Central memory CD8-positive, alpha-beta T cell (primary cell): Measurements from ENCODE around the gene MLLT10.

ENCODE experiments used
- ATAC-seq: fragments of 150-1000 bp; cut with Tn5 transposase; replicated peaks from 2 replicates; pipeline ENCODE4 v1.10.0; 2022; ENCODE audit warnings: mild to moderate bottlenecking, moderate FRiP score, moderate number of reproducible peaks; ENCODE audit not compliant: poor library complexity, severe bottlenecking; ENCODE audit errors: extremely low read depth
- DNase-seq, 2 donors: peaks; one replicate each; pipeline ENCODE4 v3.0.0; 2021; ENCODE audit warnings: low spot score in 2 of 2
- H3K27ac Mint-ChIP-seq: one replicate; pipeline ENCODE4 v1.8.0; 2022; ENCODE audit warnings: low read depth, mild to moderate bottlenecking, moderate library complexity, mixed read lengths
- H3K27me3 Mint-ChIP-seq: one replicate; pipeline ENCODE4 v1.8.0; 2022; ENCODE audit warnings: mixed read lengths
- H3K36me3 Mint-ChIP-seq: one replicate; pipeline ENCODE4 v1.8.0; 2022; ENCODE audit warnings: mild to moderate bottlenecking, moderate library complexity, mixed read lengths; ENCODE audit not compliant: insufficient read depth
- H3K4me1 Mint-ChIP-seq: one replicate; pipeline ENCODE4 v1.8.0; 2022; ENCODE audit warnings: mixed read lengths
- H3K4me3 Mint-ChIP-seq: one replicate; pipeline ENCODE4 v1.8.0; 2022; ENCODE audit warnings: mild to moderate bottlenecking, moderate library complexity, mixed read lengths
- H3K9me3 Mint-ChIP-seq: one replicate; pipeline ENCODE4 v1.8.0; 2022; ENCODE audit warnings: mixed read lengths

The MLLT10 gene

DNA sequence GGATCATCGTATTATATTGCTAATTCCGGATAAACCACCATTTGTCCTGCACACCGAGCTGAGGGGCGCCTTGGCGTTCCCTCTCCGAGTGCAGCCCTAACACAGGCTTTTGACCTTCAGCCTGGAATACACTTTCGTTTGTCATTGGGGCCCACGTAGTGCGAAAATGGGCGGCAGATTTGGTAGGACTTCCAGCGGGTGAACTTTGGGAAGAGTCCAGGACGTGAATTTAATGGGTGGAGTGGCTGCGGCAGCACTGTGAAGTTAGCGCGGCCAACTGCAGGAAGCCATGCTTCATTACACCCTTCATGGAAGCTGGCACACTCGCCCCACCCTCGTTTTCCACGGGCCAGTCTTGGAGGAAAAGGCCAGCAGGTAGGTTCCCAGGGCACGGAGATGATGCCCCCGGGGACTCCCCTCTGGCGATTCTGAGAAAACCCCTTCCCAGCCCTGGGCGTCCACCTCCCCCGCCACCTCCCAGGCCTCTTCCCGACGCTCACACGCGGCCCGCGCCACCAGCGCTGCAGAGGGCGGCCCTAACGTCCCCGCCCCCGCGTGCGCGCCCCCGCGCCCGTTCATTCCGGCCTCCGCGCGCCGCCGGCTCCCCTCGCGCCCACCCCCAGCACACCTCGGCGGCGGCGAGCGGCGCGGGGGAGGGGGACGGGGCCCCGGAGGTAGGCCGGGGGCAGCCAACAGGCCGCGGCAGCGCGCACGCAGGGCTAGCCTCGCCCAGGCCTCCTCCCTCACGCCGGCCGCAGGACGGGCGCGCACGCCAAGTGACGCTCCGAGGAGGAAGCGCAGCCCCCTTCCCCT lies at the start of gene MLLT10:
TSS of gene MLLT10 (plus strand) at position 766 of the 813 bp plus-strand sequence. CDS start 413 bp downstream, outside the sequence.
- peaks cover 17% of the 10 kb centered on the region for H3K36me3 Mint-ChIP-seq
- peak within 1 kb of the TSS; percentile 85 for H3K4me3 Mint-ChIP-seq
- no peaks in the 10 kb centered on the region for H3K9me3 Mint-ChIP-seq
- peak within 1 kb of the TSS; percentile 79 for H3K27ac Mint-ChIP-seq
- no peaks in the 10 kb centered on the region for H3K27me3 Mint-ChIP-seq
- peaks cover 23% of the 10 kb centered on the region for H3K4me1 Mint-ChIP-seq
- peak; percentile 84 for ATAC-seq
- peak; percentile 79 to 90 for DNase-seq

DNA sequence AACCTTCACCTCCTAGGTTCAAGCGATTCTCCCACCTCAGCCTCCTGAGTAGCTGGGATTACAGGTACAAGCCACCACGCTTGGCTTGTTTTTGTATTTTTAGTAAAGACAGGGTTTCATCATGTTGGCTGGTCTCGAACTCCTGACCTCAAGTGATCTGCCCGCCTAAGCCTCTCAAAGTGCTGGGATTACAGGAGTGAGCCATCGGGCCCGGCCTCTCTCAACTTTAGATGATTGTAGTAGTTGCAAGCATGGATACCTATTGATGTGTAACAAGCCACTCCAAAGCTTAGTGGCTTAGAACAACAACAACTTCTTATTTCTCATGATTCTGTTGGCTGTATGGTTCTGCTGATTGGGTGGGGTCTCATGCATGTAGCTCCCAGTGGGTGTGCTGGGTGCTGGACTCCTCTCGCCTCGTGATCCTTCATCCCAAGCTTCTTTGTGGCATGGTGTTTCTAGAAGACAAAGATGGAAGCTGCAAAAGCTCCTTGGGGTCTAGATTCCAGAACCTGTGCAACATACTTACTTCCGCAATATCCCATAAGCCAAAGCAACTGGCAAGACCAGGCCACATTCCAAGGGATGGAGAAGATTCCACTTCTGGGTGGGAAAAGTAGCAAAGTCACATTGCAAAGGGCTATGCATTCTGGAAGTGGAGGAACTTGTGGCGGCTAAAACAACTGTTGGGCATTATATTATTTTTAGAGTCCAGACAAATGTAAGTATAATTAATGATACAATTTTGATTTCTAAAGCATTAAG lies 46.4 kb upstream of the MLLT10 start:
- ATAC-seq (no peak), DNase-seq (no peak)
- Mint-ChIP-seq H3K27me3 (peaks cover 35% of the 10 kb centered on the region), H3K36me3 (peaks cover 2% of the 10 kb centered on the region), H3K9me3 (no peaks in the 10 kb centered on the region), H3K27ac (no peak overlapping the region), H3K4me1 (no peaks in the 10 kb centered on the region), H3K4me3 (no peak overlapping the region)

DNA sequence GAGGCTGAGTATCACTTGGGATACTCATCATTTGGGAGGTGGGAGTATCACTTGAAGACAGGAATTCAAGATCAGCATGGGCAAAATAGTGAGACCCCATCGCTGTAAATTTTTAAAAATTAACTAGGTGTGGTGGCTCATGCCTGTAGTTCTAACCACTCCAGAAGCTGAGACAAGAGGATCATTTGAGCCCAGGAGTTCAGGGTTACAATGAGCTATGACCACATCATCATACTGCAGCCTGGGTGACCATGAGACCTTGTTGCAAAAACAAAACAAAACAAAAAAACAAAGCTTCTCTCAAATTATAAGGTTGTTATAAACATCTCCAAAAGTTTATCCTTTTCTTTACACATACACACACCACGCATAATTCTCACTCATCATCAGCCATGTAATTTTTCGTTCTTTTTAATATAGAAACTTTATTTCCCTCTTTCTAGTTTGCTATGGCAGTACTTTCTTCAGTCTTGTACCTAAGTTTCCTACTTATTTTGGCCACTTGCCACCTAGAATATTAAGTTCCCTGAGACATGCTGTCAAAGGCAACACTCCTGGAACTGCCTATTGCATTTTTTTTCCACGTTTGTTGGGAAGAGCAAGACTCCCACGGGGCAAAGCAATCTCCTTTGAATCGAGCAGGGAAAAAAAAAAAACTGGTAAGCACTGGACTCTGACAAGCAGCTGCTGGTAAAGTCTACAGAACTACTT lies 45.6 kb upstream of the MLLT10 start:
- Mint-ChIP-seq H3K36me3 (peaks cover 2% of the 10 kb centered on the region), H3K9me3 (no peaks in the 10 kb centered on the region), H3K27me3 (peaks cover 37% of the 10 kb centered on the region), H3K4me1 (no peaks in the 10 kb centered on the region), H3K4me3 (no peak overlapping the region), H3K27ac (no peak overlapping the region)
- DNase-seq (no peak), ATAC-seq (no peak)

DNA sequence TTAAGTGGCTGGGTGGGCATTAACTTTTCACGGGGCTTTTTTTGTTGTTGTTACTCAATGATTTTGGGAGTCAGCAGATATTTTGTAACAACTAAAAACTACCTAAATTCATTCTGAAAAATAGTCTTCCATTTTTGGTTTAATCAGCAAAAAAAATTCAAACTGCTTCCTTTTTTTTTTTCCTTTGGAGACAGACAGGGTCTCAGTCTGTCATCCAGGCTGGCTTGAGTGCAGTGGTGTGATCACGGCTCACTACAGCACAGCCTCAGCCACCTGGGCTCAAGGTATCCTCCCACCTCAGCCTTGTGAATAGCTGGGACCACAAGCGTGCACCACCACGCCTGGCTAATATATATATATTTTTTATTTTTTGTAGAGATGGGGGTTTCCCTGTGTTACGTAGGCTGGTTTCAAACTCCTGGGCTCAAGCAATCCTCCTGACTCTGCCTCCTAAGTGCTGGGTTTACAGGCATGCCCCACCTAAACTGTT lies 45.0 kb upstream of the MLLT10 start:
- DNase-seq = no peak
- Mint-ChIP-seq H3K27me3 (peaks cover 43% of the 10 kb centered on the region), H3K27ac (no peak overlapping the region), H3K9me3 (no peaks in the 10 kb centered on the region), H3K4me3 (no peak overlapping the region), H3K4me1 (peaks cover 2% of the 10 kb centered on the region), H3K36me3 (peaks cover 3% of the 10 kb centered on the region)
- no peak for ATAC-seq

DNA sequence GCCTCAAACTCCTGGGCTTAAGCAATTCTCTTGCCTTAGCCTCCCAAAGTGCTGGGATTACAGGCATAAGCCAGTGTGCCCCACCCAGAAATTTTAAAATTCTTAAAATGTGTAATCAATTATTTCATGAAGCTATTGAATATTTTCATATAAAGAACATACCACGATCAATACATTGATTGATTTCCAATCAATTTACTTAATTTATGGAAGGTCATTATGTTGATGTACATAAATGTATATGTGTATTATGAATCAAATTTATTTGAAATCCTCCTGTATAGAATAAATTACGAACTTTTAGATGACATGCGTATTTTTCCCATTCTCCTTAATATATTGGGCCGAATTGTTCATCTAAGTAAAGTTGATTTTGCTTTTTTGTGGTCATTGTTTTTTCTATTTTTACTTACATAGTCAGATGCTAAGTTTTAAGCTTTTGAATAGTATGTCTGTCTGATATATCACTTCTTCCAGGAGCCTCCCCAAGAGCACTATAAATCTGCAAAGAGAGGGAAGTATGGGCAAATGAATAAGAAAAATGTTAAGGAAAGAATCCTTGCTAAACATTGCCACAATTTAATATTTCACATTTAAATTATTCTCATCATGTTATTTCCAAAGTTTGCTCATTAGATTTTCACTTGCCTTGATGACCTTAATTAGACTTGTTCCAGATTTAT lies 43.9 kb upstream of the MLLT10 start:
- Mint-ChIP-seq H3K4me3 (no peak overlapping the region), H3K27ac (no peak overlapping the region), H3K4me1 (peaks cover 8% of the 10 kb centered on the region), H3K9me3 (no peaks in the 10 kb centered on the region), H3K36me3 (peaks cover 3% of the 10 kb centered on the region), H3K27me3 (peaks cover 52% of the 10 kb centered on the region)
- DNase-seq (no peak), ATAC-seq (no peak)

DNA sequence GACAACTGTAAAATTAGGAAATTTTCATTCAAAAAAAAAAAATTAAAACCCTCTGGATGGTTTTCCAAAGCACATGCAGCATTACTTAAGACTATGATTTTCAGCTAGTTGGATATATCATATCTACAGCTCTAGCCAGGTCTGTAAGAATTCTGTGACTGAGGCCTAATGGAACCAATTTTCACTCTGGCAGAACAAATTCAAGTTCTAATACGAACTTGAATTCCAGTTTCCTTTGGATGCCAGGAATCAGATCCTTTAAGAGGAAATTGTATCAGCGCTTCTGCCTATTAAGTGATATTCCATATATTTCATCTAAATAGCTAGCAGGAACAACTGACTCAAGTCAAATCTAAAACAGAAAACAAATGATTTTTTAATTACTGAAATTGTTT lies 43.3 kb upstream of the MLLT10 start:
- no peak for DNase-seq
- peaks cover 3% of the 10 kb centered on the region for H3K36me3 Mint-ChIP-seq
- peaks cover 56% of the 10 kb centered on the region for H3K27me3 Mint-ChIP-seq

DNA sequence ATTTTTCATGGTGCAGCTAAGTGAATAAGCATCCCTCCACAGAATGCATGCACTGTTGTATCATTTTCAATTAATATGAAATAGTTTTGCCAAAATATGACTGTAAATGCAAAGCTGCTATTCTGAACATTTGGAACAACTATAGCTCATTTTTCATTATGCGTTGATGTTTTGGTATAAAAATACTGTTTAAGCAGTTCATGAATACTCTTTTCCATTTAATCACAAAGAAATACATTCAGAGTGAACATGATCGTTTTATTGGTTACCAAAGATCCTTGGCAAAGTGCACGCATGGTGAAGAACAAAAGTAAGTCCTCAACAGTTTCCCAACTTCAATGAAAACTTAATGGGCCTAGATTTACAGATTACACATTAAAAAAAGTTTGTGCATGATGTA lies 41.6 kb upstream of the MLLT10 start:
- Mint-ChIP-seq H3K4me3 (no peak overlapping the region), H3K9me3 (no peaks in the 10 kb centered on the region), H3K27ac (no peak overlapping the region), H3K27me3 (peaks cover 55% of the 10 kb centered on the region), H3K4me1 (peaks cover 17% of the 10 kb centered on the region), H3K36me3 (peaks cover 3% of the 10 kb centered on the region)
- no peak for ATAC-seq
- no peak for DNase-seq

More for the DNA sequence above, 43.3 kb upstream of the MLLT10 start:
- Mint-ChIP-seq H3K27ac (no peak overlapping the region), H3K4me1 (peaks cover 12% of the 10 kb centered on the region), H3K4me3 (no peak overlapping the region), H3K9me3 (no peaks in the 10 kb centered on the region)
- no peak for ATAC-seq

DNA sequence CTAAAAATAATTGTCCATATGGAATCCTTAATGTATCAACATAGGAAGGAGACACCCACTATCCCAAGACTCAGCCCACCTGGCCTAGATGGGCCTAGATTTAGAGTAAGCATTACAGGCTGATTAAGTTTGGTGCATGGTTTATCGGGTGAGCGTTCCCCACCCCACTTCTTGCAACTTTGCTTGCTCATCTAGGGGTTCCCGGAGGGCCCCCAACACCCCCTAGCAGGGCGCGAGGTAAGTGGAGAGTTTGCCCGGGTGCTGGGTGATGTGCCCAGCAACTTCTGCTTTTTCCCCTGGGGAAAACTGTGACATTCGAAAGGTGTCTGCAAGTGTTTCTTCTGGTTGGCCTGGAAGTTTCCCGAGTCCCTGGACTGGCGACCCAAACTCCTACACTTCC lies 40.2 kb upstream of the MLLT10 start:
- peaks cover 1% of the 10 kb centered on the region for H3K36me3 Mint-ChIP-seq
- H3K4me3 Mint-ChIP-seq = peak overlapping the region; percentile 83
- no peak overlapping the region for H3K27ac Mint-ChIP-seq
- peaks cover 17% of the 10 kb centered on the region for H3K4me1 Mint-ChIP-seq
- ATAC-seq (no peak), DNase-seq (no peak)
- peaks cover 55% of the 10 kb centered on the region for H3K27me3 Mint-ChIP-seq
- no peaks in the 10 kb centered on the region for H3K9me3 Mint-ChIP-seq

DNA sequence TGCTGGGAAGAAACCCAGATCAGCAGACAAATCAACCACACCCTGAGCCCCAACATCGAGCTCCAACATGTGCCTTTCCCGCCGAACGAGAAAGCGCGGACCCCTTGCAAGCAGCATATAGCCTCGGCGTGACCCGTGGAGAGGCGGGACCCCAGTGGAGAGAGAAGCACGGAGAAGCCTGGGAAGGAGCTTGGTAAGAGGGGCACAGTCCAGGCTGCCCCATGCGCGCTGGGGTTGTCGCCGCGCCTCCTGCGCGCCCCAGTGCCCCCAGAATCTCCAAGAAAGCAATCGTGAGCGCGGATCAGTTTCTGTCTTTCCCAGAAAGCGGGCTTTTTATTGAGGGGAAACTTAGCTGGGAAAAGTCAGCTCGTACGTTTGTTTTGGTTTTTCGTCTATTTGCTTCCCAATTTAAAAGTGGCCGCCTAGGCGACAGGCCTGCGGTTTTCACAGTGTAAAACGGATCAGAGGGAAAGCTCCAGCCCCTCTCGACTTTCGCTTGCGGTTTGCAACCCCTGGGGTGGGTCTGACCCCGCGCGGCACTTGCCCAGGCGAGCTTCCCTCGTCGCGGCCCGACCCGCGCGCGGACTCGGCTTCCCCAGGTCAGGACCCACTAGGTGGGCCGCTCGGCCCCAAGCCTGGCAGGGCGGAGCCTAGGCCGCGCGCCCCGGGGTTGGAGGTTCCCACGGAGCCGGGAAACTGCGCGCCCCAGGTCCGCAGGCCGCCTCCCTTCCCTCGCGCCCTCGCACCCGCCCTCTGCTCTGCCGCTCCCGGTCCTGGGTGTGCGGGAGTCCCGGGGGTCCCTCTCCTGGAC lies 39.6 kb upstream of the MLLT10 start:
- Mint-ChIP-seq H3K27ac (no peak overlapping the region), H3K4me1 (peaks cover 17% of the 10 kb centered on the region), H3K36me3 (peaks cover 1% of the 10 kb centered on the region), H3K4me3 (peak overlapping the region; percentile 83), H3K27me3 (peaks cover 55% of the 10 kb centered on the region), H3K9me3 (no peaks in the 10 kb centered on the region)
- DNase-seq (no peak), ATAC-seq (no peak)

DNA sequence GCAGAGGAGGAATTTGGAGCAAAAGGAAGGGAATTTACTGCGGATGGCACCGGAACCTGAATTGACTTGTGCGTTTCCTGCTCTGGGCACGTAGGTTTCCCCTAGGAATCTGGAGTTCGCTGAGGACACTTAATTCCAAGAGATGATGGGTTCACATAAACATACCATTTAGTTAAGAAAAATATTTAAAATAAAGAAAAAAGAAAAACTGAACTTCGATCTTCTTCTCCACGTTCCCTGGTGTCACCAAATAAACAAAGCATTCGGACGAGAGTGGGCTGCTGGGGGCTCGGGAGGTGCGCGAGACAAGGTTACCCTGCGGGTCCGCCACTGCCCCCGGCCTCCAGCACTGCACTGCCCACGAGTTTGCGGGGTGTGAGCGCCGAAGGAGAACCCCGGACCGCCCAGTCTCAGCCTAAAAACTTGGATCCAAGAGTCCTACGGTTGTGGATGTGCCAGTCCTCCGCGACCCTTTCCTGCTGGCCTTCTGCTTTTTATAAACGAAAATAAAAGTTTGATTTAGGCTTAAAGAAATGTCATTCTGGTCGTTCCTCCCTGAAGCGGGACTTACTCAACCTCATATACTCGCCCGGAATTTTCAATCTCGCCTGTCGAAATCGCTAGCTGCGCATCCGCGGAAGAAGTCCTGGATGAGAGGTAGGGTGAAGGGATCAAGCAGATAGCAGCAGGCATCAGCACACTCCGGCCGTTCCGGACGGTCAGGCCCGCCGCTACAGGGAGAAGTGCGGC lies 38.9 kb upstream of the MLLT10 start:
- peaks cover 17% of the 10 kb centered on the region for H3K4me1 Mint-ChIP-seq
- H3K9me3 Mint-ChIP-seq = no peaks in the 10 kb centered on the region
- peaks cover 61% of the 10 kb centered on the region for H3K27me3 Mint-ChIP-seq
- peak; percentile 2 for ATAC-seq
- no peak overlapping the region for H3K27ac Mint-ChIP-seq
- DNase-seq = no peak
- peak overlapping the region; percentile 83 for H3K4me3 Mint-ChIP-seq
- peaks cover 1% of the 10 kb centered on the region for H3K36me3 Mint-ChIP-seq

DNA sequence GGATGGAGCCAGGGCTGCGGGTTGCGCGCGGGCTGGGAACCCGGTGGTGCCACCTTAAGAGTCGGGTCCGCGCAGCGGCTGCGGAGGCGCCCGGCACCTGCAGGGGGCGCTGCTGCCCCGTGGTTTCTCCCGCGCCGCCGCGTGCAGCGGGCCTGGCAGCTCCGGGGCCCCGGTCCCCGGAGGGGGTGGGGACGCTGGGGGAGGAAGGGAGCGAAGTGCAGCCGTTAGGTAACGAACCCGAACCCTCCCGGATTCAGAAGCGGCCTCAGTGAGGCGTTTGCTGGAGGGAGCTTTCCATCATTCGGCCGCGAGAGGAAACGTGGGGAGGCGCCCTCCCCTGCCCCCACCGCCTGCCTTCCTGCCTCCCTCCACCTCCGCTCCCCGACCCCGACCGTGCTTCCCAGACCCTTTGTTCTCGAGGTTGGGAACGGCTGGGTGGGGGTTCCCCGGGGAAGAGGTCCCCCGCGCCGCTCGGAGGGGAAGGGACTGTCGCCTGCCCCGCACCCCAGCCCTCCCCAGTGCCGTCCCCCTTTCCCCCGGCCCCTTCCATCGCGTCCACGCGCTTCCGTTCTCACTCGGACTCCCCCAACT lies 38.2 kb upstream of the MLLT10 start:
- DNase-seq (peak; percentile 80 to 93), ATAC-seq (peak; percentile 84)

More for the DNA sequence above, 38.2 kb upstream of the MLLT10 start:
- Mint-ChIP-seq H3K27me3 (peaks cover 62% of the 10 kb centered on the region), H3K36me3 (peaks cover 3% of the 10 kb centered on the region), H3K4me1 (peaks cover 17% of the 10 kb centered on the region), H3K9me3 (no peaks in the 10 kb centered on the region), H3K27ac (no peak overlapping the region), H3K4me3 (peak overlapping the region; percentile 83)
